Liver (tissue), 9 donors: Measurements from ENCODE around the gene TSPEAR. TPM values are rescaled to one million over a fixed set of nuclear protein-coding genes. Genes with fewer than 3 reads are reported as not detected.

ENCODE experiments used
- DNase-seq: peaks from one replicate; pipeline ENCODE4 v3.0.0-alpha.2; 2017; ENCODE audit warnings: low spot score
- H3K27ac ChIP-seq, 2 donors: one replicate each; pipeline ENCODE4 v1.7.0; 2013; ENCODE audit warnings: inconsistent platforms in 2 of 2, low read length in 2 of 2, control low read depth in 1 of 2, low read depth in 1 of 2, mild to moderate bottlenecking in 1 of 2
- H3K27me3 ChIP-seq, 4 donors: one replicate each; pipeline versions ENCODE4 v1.6.1 to v1.7.0; 2013; ENCODE audit warnings: low read length in 3 of 4, inconsistent platforms in 1 of 4, mild to moderate bottlenecking in 1 of 4, moderate library complexity in 1 of 4; ENCODE audit not compliant: control insufficient read depth in 4 of 4, insufficient read depth in 4 of 4
- H3K36me3 ChIP-seq, 4 donors: one replicate each; pipeline versions ENCODE4 v1.6.1 to v1.7.0; 2013; ENCODE audit warnings: low read length in 3 of 4, mild to moderate bottlenecking in 3 of 4, low read depth in 1 of 4, moderate library complexity in 1 of 4; ENCODE audit not compliant: control insufficient read depth in 4 of 4, insufficient read depth in 3 of 4
- H3K4me1 ChIP-seq, 4 donors: one replicate each; pipeline versions ENCODE4 v1.6.1 to v1.7.0; 2013; ENCODE audit warnings: low read length in 3 of 4, mild to moderate bottlenecking in 3 of 4, moderate library complexity in 1 of 4; ENCODE audit not compliant: control insufficient read depth in 4 of 4, insufficient read depth in 4 of 4
- H3K4me3 ChIP-seq, 3 donors: one replicate each; pipeline versions ENCODE4 v1.6.1 to v1.7.0; 2013; ENCODE audit warnings: low read length in 3 of 3, control low read depth in 1 of 3, low read depth in 1 of 3, mild to moderate bottlenecking in 1 of 3
- H3K9ac ChIP-seq, 2 donors: one replicate each; pipeline ENCODE4 v1.7.0; 2013; ENCODE audit warnings: low read length in 2 of 2, mild to moderate bottlenecking in 2 of 2, moderate library complexity in 2 of 2, control low read depth in 1 of 2, low read depth in 1 of 2
- H3K9me3 ChIP-seq, 4 donors: one replicate each; pipeline versions ENCODE4 v1.6.1 to v1.7.0; 2013; ENCODE audit warnings: low read length in 3 of 4; ENCODE audit not compliant: control insufficient read depth in 4 of 4
- EGR1 ChIP-seq, 2 donors: IDR thresholded peaks; 2 replicates each; pipeline ENCODE4 v1.6.1; 2016 to 2018; ENCODE audit warnings: antibody characterized with exemption in 2 of 2, low read depth in 2 of 2
- FOXA1 ChIP-seq: IDR thresholded peaks from 2 replicates; pipeline ENCODE4 v1.6.1; 2016; ENCODE audit warnings: antibody characterized with exemption
- FOXA2 ChIP-seq: IDR thresholded peaks from 2 replicates; pipeline ENCODE4 v1.6.1; 2016; ENCODE audit warnings: antibody characterized with exemption
- GABPA ChIP-seq, 2 donors: IDR thresholded peaks in 1 of 2; conservative IDR thresholded peaks in 1 of 2; 2 replicates each; pipeline ENCODE4 v1.6.1; 2016; ENCODE audit warnings: antibody characterized with exemption in 2 of 2, mild to moderate bottlenecking in 1 of 2, moderate library complexity in 1 of 2
- HNF4A ChIP-seq, 2 donors: conservative IDR thresholded peaks; 2 replicates each; pipeline ENCODE4 v1.6.1; 2016; ENCODE audit warnings: antibody characterized with exemption in 2 of 2, mild to moderate bottlenecking in 2 of 2
- HNF4G ChIP-seq: IDR thresholded peaks from 2 replicates; pipeline ENCODE4 v1.6.1; 2016; ENCODE audit warnings: antibody characterized with exemption
- JUND ChIP-seq, 2 donors: IDR thresholded peaks; 2 replicates each; pipeline ENCODE4 v1.6.1; 2016; ENCODE audit warnings: antibody characterized with exemption in 2 of 2
- NR2F2 ChIP-seq: IDR thresholded peaks from 2 replicates; pipeline ENCODE4 v1.6.1; 2016; ENCODE audit warnings: antibody characterized with exemption
- RAD21 ChIP-seq, 2 donors: IDR thresholded peaks; 2 replicates each; pipeline ENCODE4 v1.6.1; 2016; ENCODE audit warnings: antibody characterized with exemption in 2 of 2, mild to moderate bottlenecking in 2 of 2
- RXRA ChIP-seq, 2 donors: IDR thresholded peaks; 2 replicates each; pipeline ENCODE4 v1.6.1; 2017 to 2018; ENCODE audit warnings: antibody characterized with exemption in 2 of 2, mild to moderate bottlenecking in 1 of 2
- SP1 ChIP-seq: IDR thresholded peaks from 2 replicates; pipeline ENCODE4 v1.6.1; 2018; ENCODE audit warnings: antibody characterized with exemption, mild to moderate bottlenecking
- TAF1 ChIP-seq: conservative IDR thresholded peaks from 2 replicates; pipeline ENCODE4 v1.6.1; 2016; ENCODE audit warnings: antibody characterized with exemption, mild to moderate bottlenecking
- YY1 ChIP-seq: IDR thresholded peaks from 2 replicates; pipeline ENCODE4 v1.6.1; 2016; ENCODE audit warnings: antibody characterized with exemption, mild to moderate bottlenecking
- WGBS: extraction: QIAGEN DNeasy Blood & Tissue Kit; methylation state at CpG from one replicate; pipeline ENCODE4 v1.1.7; 2013; 5-methylcytosine and 5-hydroxymethylcytosine counted together
- polyA plus RNA-seq, 2 donors: library from polyadenylated mRNA; stranded (reverse) in 1 of 2; unstranded in 1 of 2; fragments of 200-250 nt in 1 of 2; fragments of >200 nt in 1 of 2; fragmentation: Nextera tagmentation in 1 of 2; extraction: Ambion mirVana in 1 of 2; gene quantifications; one replicate each; pipeline versions ENCODE4 v1.2.1 to v1.2.3, GENCODE V29; 2013 to 2015
- total RNA-seq, 2 donors: library from RNA; depleted of rRNA; stranded (reverse); fragments of >200 nt; gene quantifications; one replicate each; pipeline ENCODE4 v1.2.3, GENCODE V29; 2014
- TF ChIP-seq, protein P1 (sequence below): IDR thresholded peaks from 2 replicates; pipeline ENCODE4 v1.6.1; 2016; ENCODE audit warnings: antibody characterized with exemption
- TF ChIP-seq, protein P2 (sequence below): fragments of 150-350 bp; IDR thresholded peaks from 2 replicates; pipeline ENCODE4 v1.5.1; 2017; ENCODE audit warnings: improper control_type of control experiment, low read depth, low read length; ENCODE audit not compliant: missing input control
- TF ChIP-seq, protein P3 (sequence below): IDR thresholded peaks from 2 replicates; pipeline ENCODE4 v1.6.1; 2016; ENCODE audit warnings: antibody characterized with exemption
- TF ChIP-seq, protein P4 (sequence below): IDR thresholded peaks from 2 replicates; pipeline ENCODE4 v1.6.1; 2016; ENCODE audit warnings: antibody characterized with exemption, mild to moderate bottlenecking
- TF ChIP-seq, protein P5 (sequence below): IDR thresholded peaks from 2 replicates; pipeline ENCODE4 v1.6.1; 2016; ENCODE audit warnings: antibody characterized with exemption
- donor health status: healthy.
- donor health status: healthy.
- donor health status: healthy.
- donor health status: healthy.
- donor health status: healthy.

TSPEAR gene
- total and polyA plus RNA-seq, 4 donors, result under 0.01 to 0.14 (median 0.01) TPM; not detected in 1

DNA sequence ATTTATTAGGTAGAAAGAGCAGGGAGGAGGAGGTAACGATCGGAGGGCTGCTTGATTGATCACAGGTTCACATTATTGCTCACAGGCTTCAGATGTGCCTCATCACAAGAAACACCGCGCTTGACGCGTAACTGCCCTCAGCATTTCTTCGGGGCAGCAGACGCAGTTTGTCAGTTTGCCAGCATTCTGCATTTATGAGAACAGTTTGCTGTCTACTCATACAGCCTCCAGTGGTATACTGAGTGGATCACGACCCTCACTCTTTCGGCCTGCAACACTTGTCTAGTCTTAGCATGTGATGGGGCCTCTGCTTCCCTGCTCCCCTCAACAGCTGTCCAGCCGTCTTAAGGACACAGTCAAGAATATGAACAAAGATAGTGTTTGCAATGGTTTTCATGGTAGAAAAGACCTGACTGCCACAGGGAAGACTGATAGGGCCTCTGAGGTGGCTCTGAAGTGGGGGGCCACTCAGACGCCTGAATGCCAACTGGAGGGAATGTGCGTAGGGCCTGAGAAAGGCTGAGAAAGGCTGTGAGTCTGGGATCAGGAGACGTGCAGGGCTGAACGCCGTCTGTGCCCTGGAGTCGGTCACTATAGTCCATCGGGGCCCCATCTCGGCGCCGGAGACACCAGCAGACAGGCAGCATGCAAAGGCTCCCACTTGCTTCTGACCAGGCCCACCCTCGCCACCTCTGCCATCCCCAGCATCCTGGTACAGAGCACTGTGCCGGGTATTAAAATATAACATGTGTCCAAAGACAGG lies 45.2 kb upstream of the TSPEAR start:
- WGBS, result 93% methylated on average over 23 of the region's 23 CpGs
- H3K36me3 ChIP-seq, result no peaks in the 10 kb centered on the region
- TF ChIP-seq EGR1 (IDR thresholded peaks at IDR 0.05; ENCODE audit: low read depth in 2 of 2), result no peak
- TF ChIP-seq NR2F2, result no peak
- TF ChIP-seq HNF4A (conservative IDR thresholded peaks at IDR 0.05), result no peak
- TF ChIP-seq, protein P1, sequence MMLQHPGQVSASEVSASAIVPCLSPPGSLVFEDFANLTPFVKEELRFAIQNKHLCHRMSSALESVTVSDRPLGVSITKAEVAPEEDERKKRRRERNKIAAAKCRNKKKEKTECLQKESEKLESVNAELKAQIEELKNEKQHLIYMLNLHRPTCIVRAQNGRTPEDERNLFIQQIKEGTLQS, result no peak
- TF ChIP-seq JUND (IDR thresholded peaks at IDR 0.05), result no peak
- no peaks in the 10 kb centered on the region for H3K9me3 ChIP-seq
- peaks cover 0 to under 1% (median under 1%) of the 10 kb centered on the region in 4 donors for H3K4me1 ChIP-seq
- no peak for DNase-seq
- no peak overlapping the region for H3K27ac ChIP-seq
- H3K9ac ChIP-seq, result no peak overlapping the region
- H3K4me3 ChIP-seq, result no peak overlapping the region
- H3K27me3 ChIP-seq, result no peaks in the 10 kb centered on the region

DNA sequence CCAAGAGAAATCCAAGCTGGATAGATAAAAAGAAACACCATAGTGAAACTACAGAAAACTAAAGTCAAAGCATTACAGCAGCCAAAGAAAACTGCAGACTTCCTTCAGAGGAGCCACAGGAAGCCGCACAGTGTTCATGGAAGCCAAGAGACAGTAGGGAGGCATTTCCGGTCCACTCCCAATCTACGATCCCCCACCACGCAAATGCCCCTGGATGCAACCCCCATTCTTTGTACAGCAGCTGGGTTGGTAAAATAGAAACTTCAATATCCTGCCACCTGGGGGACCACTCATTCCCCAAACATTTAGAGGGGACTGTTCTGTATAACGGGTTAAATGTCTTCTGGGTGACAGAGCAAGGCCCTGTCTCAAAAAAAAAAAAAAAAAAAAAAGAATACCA lies 43.9 kb upstream of the TSPEAR start:
- H3K4me1 ChIP-seq, result no peaks in the 10 kb centered on the region
- no peak for TF ChIP-seq RXRA (IDR thresholded peaks at IDR 0.05)
- no peak for TF ChIP-seq RAD21 (IDR thresholded peaks at IDR 0.05)
- TF ChIP-seq HNF4A (conservative IDR thresholded peaks at IDR 0.05), result no peak
- TF ChIP-seq, protein P1, result no peak
- TF ChIP-seq YY1, result no peak
- TF ChIP-seq, protein P2, sequence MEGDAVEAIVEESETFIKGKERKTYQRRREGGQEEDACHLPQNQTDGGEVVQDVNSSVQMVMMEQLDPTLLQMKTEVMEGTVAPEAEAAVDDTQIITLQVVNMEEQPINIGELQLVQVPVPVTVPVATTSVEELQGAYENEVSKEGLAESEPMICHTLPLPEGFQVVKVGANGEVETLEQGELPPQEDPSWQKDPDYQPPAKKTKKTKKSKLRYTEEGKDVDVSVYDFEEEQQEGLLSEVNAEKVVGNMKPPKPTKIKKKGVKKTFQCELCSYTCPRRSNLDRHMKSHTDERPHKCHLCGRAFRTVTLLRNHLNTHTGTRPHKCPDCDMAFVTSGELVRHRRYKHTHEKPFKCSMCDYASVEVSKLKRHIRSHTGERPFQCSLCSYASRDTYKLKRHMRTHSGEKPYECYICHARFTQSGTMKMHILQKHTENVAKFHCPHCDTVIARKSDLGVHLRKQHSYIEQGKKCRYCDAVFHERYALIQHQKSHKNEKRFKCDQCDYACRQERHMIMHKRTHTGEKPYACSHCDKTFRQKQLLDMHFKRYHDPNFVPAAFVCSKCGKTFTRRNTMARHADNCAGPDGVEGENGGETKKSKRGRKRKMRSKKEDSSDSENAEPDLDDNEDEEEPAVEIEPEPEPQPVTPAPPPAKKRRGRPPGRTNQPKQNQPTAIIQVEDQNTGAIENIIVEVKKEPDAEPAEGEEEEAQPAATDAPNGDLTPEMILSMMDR, result no peak
- no peak for TF ChIP-seq HNF4G
- TF ChIP-seq NR2F2, result no peak
- TF ChIP-seq, protein P3, sequence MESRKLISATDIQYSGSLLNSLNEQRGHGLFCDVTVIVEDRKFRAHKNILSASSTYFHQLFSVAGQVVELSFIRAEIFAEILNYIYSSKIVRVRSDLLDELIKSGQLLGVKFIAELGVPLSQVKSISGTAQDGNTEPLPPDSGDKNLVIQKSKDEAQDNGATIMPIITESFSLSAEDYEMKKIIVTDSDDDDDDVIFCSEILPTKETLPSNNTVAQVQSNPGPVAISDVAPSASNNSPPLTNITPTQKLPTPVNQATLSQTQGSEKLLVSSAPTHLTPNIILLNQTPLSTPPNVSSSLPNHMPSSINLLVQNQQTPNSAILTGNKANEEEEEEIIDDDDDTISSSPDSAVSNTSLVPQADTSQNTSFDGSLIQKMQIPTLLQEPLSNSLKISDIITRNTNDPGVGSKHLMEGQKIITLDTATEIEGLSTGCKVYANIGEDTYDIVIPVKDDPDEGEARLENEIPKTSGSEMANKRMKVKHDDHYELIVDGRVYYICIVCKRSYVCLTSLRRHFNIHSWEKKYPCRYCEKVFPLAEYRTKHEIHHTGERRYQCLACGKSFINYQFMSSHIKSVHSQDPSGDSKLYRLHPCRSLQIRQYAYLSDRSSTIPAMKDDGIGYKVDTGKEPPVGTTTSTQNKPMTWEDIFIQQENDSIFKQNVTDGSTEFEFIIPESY, result no peak
- TF ChIP-seq FOXA2, result no peak
- TF ChIP-seq, protein P4, sequence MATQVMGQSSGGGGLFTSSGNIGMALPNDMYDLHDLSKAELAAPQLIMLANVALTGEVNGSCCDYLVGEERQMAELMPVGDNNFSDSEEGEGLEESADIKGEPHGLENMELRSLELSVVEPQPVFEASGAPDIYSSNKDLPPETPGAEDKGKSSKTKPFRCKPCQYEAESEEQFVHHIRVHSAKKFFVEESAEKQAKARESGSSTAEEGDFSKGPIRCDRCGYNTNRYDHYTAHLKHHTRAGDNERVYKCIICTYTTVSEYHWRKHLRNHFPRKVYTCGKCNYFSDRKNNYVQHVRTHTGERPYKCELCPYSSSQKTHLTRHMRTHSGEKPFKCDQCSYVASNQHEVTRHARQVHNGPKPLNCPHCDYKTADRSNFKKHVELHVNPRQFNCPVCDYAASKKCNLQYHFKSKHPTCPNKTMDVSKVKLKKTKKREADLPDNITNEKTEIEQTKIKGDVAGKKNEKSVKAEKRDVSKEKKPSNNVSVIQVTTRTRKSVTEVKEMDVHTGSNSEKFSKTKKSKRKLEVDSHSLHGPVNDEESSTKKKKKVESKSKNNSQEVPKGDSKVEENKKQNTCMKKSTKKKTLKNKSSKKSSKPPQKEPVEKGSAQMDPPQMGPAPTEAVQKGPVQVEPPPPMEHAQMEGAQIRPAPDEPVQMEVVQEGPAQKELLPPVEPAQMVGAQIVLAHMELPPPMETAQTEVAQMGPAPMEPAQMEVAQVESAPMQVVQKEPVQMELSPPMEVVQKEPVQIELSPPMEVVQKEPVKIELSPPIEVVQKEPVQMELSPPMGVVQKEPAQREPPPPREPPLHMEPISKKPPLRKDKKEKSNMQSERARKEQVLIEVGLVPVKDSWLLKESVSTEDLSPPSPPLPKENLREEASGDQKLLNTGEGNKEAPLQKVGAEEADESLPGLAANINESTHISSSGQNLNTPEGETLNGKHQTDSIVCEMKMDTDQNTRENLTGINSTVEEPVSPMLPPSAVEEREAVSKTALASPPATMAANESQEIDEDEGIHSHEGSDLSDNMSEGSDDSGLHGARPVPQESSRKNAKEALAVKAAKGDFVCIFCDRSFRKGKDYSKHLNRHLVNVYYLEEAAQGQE, result no peak
- TF ChIP-seq, protein P5, sequence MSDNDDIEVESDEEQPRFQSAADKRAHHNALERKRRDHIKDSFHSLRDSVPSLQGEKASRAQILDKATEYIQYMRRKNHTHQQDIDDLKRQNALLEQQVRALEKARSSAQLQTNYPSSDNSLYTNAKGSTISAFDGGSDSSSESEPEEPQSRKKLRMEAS, result no peak
- TF ChIP-seq GABPA (IDR thresholded peaks at IDR 0.05 in 1 of 2, conservative IDR thresholded peaks at IDR 0.05 in 1 of 2), result no peak
- TF ChIP-seq TAF1, result no peak
- TF ChIP-seq EGR1 (IDR thresholded peaks at IDR 0.05; ENCODE audit: low read depth in 2 of 2), result no peak
- TF ChIP-seq JUND (IDR thresholded peaks at IDR 0.05), result no peak
- no peak for TF ChIP-seq SP1
- no peak for TF ChIP-seq FOXA1
- H3K27ac ChIP-seq, result no peak overlapping the region
- H3K4me3 ChIP-seq, result no peak overlapping the region
- no peak for DNase-seq
- 67% methylated on average over 5 of the region's 5 CpGs for WGBS
- no peaks in the 10 kb centered on the region for H3K27me3 ChIP-seq
- H3K9ac ChIP-seq, result no peak overlapping the region
- H3K36me3 ChIP-seq, result no peaks in the 10 kb centered on the region
- H3K9me3 ChIP-seq, result no peaks in the 10 kb centered on the region
